ENCODE measurements around the gene ERC2.

DNA sequence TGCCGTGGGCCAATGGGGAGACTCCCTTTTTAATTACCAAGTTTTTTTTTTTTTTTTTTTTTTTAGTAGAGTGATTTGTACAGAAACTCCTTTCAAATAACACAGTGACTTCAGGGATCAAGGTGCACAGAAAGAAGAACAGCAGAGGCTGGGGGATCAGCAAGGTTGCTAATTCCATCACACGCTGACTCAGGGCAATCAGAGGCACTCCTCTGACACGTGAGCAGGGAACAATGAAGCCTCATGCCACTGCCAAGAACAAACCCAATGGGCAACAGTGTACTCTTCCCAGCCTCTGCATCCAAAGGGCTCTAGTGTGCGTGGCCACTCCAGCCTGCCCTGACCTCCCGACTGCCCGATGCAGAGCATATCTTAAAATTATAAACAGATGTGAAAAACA, 794.5 kb downstream of the ERC2 start:
- no peak for TF ChIP-seq CTCF (conservative IDR thresholded peaks at IDR 0.05; ENCODE audit: low read depth, low read length)
- no peak for TF ChIP-seq EZH2 (IDR thresholded peaks at IDR 0.05; ENCODE audit: low read length, unreplicated experiment)
- no peak for TF ChIP-seq EZH2phosphoT487 (IDR thresholded peaks at IDR 0.05; ENCODE audit: borderline replicate concordance, low read length)

All from PC-3 (cell line).